Erythroblast (primary cell): ENCODE data around the gene SSTR1.

Experiments used
- GATA1 ChIP-seq: IDR thresholded peaks from 2 replicates; pipeline ENCODE4 v1.6.1; 2011; ENCODE audit warnings: low read depth, mild to moderate bottlenecking, control low read depth, low read length, moderate library complexity
- POLR2A ChIP-seq: IDR thresholded peaks from 2 replicates; pipeline ENCODE4 v1.6.1; 2011; ENCODE audit warnings: mild to moderate bottlenecking, low read length

DNA sequence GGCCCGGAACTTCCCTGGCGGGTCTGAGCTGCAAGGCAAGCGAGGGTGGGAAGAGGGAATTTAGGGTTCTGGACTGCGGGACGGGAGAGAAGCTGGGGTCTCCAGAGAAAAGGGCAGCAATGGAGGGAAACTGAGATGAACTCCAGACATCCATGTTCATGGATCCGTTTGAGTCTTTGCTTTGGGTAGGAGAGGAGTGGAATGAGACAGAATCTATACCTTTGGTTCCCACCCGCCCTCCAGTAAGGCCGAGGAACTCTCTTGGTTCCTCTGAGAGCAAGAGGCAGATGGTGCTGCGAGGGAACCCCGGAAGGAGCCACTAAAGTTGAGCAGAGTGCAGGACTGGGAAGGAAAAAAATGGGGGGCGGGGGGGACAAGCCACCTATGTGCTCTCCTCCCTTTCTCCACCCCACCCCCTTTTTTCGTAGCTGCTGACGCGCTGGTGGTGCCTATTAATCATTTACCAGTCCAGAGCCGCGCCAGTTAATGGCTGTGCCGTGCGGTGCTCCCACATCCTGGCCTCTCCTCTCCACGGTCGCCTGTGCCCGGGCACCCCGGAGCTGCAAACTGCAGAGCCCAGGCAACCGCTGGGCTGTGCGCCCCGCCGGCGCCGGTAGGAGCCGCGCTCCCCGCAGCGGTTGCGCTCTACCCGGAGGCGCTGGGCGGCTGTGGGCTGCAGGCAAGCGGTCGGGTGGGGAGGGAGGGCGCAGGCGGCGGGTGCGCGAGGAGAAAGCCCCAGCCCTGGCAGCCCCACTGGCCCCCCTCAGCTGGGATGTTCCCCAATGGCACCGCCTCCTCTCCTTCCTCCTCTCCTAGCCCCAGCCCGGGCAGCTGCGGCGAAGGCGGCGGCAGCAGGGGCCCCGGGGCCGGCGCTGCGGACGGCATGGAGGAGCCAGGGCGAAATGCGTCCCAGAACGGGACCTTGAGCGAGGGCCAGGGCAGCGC, 1.2 kb downstream of the SSTR1 start:
- no peak for TF ChIP-seq POLR2A
- no peak for TF ChIP-seq GATA1
